DOHH2 (cell line): ENCODE measurements around the gene LATS2.

Experiments used
- H3F3A ChIP-seq: fragments of 200-600 bp; sonication (generic), shearing (Covaris generic); 2 replicates; pipeline ENCODE4 v1.6.0; 2016; ENCODE audit warnings: antibody characterized with exemption, mild to moderate bottlenecking; ENCODE audit not compliant: control insufficient read depth, insufficient read depth
- H3K27ac ChIP-seq: fragments of 200-600 bp; sonication (generic); 2 replicates; pipeline ENCODE4 v1.5.1; 2014; ENCODE audit warnings: low read depth, mild to moderate bottlenecking, low read length, moderate library complexity
- H3K27me3 ChIP-seq: fragments of 200-600 bp; sonication (generic); 2 replicates; pipeline ENCODE4 v1.6.1; 2014; ENCODE audit warnings: mild to moderate bottlenecking, low read length, mixed read lengths; ENCODE audit not compliant: control insufficient read depth
- H3K36me3 ChIP-seq: fragments of 200-600 bp; sonication (generic); 2 replicates; pipeline ENCODE4 v1.6.1; 2014; ENCODE audit warnings: mild to moderate bottlenecking, low read length, moderate library complexity, mixed read lengths; ENCODE audit not compliant: control insufficient read depth
- H3K4me1 ChIP-seq: fragments of 200-600 bp; sonication (generic); 2 replicates; pipeline ENCODE4 v1.6.1; 2014; ENCODE audit warnings: mild to moderate bottlenecking, low read length, mixed read lengths; ENCODE audit not compliant: control insufficient read depth
- H3K4me2 ChIP-seq: fragments of 200-600 bp; sonication (generic); 2 replicates; pipeline ENCODE4 v1.6.0; 2014; ENCODE audit warnings: mild to moderate bottlenecking, low read length, moderate library complexity
- H3K4me3 ChIP-seq: fragments of 200-600 bp; sonication (generic); 2 replicates; pipeline ENCODE4 v1.5.1; 2014; ENCODE audit warnings: mild to moderate bottlenecking, low read length, mixed read lengths
- H3K79me2 ChIP-seq: fragments of 200-600 bp; sonication (generic); 2 replicates; pipeline ENCODE4 v1.6.1; 2014; ENCODE audit warnings: mild to moderate bottlenecking, low read length, mixed read lengths; ENCODE audit not compliant: control insufficient read depth
- H3K9me2 ChIP-seq: fragments of 200-600 bp; sonication (generic); replicated peaks from 2 replicates; pipeline ENCODE4 v1.6.1; 2014; ENCODE audit warnings: mild to moderate bottlenecking, low read length, mixed read lengths; ENCODE audit not compliant: control insufficient read depth
- H3K9me3 ChIP-seq: fragments of 200-600 bp; sonication (generic); 2 replicates; pipeline ENCODE4 v1.6.1; 2014; ENCODE audit warnings: antibody characterized with exemption, low read length, mixed read lengths; ENCODE audit not compliant: control insufficient read depth, insufficient read depth
- H4K20me1 ChIP-seq: fragments of 200-600 bp; sonication (generic); 2 replicates; pipeline ENCODE4 v1.6.0; 2014; ENCODE audit warnings: low read depth, mild to moderate bottlenecking, antibody characterized with exemption, low read length, moderate library complexity; ENCODE audit not compliant: control insufficient read depth, insufficient read depth
- CTCF ChIP-seq: fragments of 200-600 bp; sonication (generic); IDR thresholded peaks from one replicate; pipeline ENCODE4 v1.5.1; 2014; ENCODE audit warnings: antibody characterized with exemption, mild to moderate bottlenecking, low read depth, low read length; ENCODE audit not compliant: poor library complexity, severe bottlenecking
- EZH2phosphoT487 ChIP-seq: fragments of 200-600 bp; sonication (generic); IDR thresholded peaks from 2 replicates; pipeline ENCODE4 v1.6.1; 2017; ENCODE audit warnings: borderline replicate concordance, mild to moderate bottlenecking, antibody characterized with exemption, low read length, moderate library complexity, mixed read lengths

LATS2 gene

GRCh38 chr13:21100211-21100610, 38.8 kb upstream of the LATS2 start:
- Histone ChIP-seq H3K9me2 (no peaks in the 10 kb centered on the region), H3K27me3 (no peaks in the 10 kb centered on the region), H3K4me3 (no peak overlapping the region), H3F3A (no peaks in the 10 kb centered on the region), H3K4me1 (no peaks in the 10 kb centered on the region), H4K20me1 (no peaks in the 10 kb centered on the region), H3K27ac (no peak overlapping the region), H3K36me3 (no peaks in the 10 kb centered on the region), H3K4me2 (no peak overlapping the region), H3K9me3 (no peaks in the 10 kb centered on the region), H3K79me2 (no peaks in the 10 kb centered on the region)
- TF ChIP-seq EZH2phosphoT487, result no peak
- TF ChIP-seq CTCF, result no peak

- Histone ChIP-seq H4K20me1 (no peaks in the 10 kb centered on the region), H3K27ac (no peak overlapping the region), H3K27me3 (no peaks in the 10 kb centered on the region), H3K79me2 (no peaks in the 10 kb centered on the region), H3K9me2 (no peaks in the 10 kb centered on the region), H3F3A (no peaks in the 10 kb centered on the region), H3K4me1 (no peaks in the 10 kb centered on the region), H3K9me3 (no peaks in the 10 kb centered on the region), H3K36me3 (no peaks in the 10 kb centered on the region), H3K4me2 (no peak overlapping the region), H3K4me3 (no peak overlapping the region)
- TF ChIP-seq EZH2phosphoT487 (no peak), CTCF (no peak)
These were observed 33.9 kb upstream of the LATS2 start for GRCh38 chr13:21095311-21095710.

- Histone ChIP-seq H4K20me1 (no peaks in the 10 kb centered on the region), H3K27me3 (no peaks in the 10 kb centered on the region), H3K27ac (no peak overlapping the region), H3K4me3 (no peak overlapping the region), H3K9me3 (no peaks in the 10 kb centered on the region), H3F3A (no peaks in the 10 kb centered on the region), H3K79me2 (no peaks in the 10 kb centered on the region), H3K4me2 (no peak overlapping the region), H3K9me2 (no peaks in the 10 kb centered on the region), H3K4me1 (no peaks in the 10 kb centered on the region), H3K36me3 (no peaks in the 10 kb centered on the region)
- no peak for TF ChIP-seq CTCF
- TF ChIP-seq EZH2phosphoT487, result no peak
These were observed 28.4 kb upstream of the LATS2 start for GRCh38 chr13:21089830-21090229.

- Histone ChIP-seq H3K36me3 (no peaks in the 10 kb centered on the region), H3K27ac (no peak overlapping the region), H3K4me3 (no peak overlapping the region), H3K9me3 (no peaks in the 10 kb centered on the region), H3K27me3 (no peaks in the 10 kb centered on the region), H3K79me2 (no peaks in the 10 kb centered on the region), H4K20me1 (no peaks in the 10 kb centered on the region), H3K4me1 (no peaks in the 10 kb centered on the region), H3K4me2 (no peak overlapping the region), H3F3A (no peaks in the 10 kb centered on the region), H3K9me2 (no peaks in the 10 kb centered on the region)
- TF ChIP-seq CTCF, result no peak
- no peak for TF ChIP-seq EZH2phosphoT487
These were observed 27.1 kb upstream of the LATS2 start for GRCh38 chr13:21088534-21088933.
